H1 (cell line): ENCODE data around the gene LRRC74A. TPM values are rescaled to one million over a fixed set of nuclear protein-coding genes. Genes with fewer than 3 reads are reported as not detected.
A peak's percentile ranks its signal among the peaks of the same experiment; 100 is the strongest.

ENCODE experiments used
- CTCF ChIA-PET: fragments of 300-600 bp; sonication (Branson Sonifier 250); formaldehyde crosslinking; loops from one replicate; lab custom pipeline; 2021; ENCODE audit not compliant: partially characterized antibody; lab: Charles Lee
- POLR2A ChIA-PET: fragments of 300-600 bp; sonication (Branson Sonifier 250); formaldehyde crosslinking; loops from one replicate; lab custom pipeline; 2021; ENCODE audit warnings: inconsistent platforms; ENCODE audit not compliant: partially characterized antibody; lab: Charles Lee
- DNase-seq, 2 experiments: peaks; one replicate each; pipeline versions ENCODE4 v3.0.0 to v3.0.0-alpha.2; 2010 to 2022; ENCODE audit warnings: low spot score in 2 of 2, low read depth in 1 of 2, mixed read lengths in 1 of 2
- FAIRE-seq: peaks from 2 replicates; lab custom pipeline; 2011; peaks lifted over from hg19 to GRCh38; lab: Jason Lieb, UNC
- H2AFZ ChIP-seq: 2 replicates; pipeline ENCODE4 v1.8.1; 2012; ENCODE audit warnings: low read length, inconsistent platforms
- H2AK5ac ChIP-seq: 2 replicates; pipeline ENCODE4 v1.6.1; 2013; ENCODE audit warnings: low read depth, low read length
- H2BK120ac ChIP-seq: replicated peaks from 2 replicates; pipeline ENCODE3; 2013; ENCODE audit warnings: low read depth, low read length, inconsistent platforms
- H2BK12ac ChIP-seq: 2 replicates; pipeline ENCODE4 v1.6.1; 2013; ENCODE audit warnings: low read depth, low read length
- H2BK15ac ChIP-seq: 2 replicates; pipeline ENCODE4 v1.6.1; 2013; ENCODE audit warnings: low read length
- H2BK20ac ChIP-seq: 2 replicates; pipeline ENCODE4 v1.6.1; 2013; ENCODE audit warnings: low read length
- H2BK5ac ChIP-seq: 2 replicates; pipeline ENCODE4 v1.6.1; 2013; ENCODE audit warnings: low read depth, low read length
- H3K14ac ChIP-seq: 2 replicates; pipeline ENCODE4 v1.6.1; 2013; ENCODE audit warnings: inconsistent platforms; ENCODE audit not compliant: insufficient read length
- H3K18ac ChIP-seq: 2 replicates; pipeline ENCODE4 v1.6.1; 2013; ENCODE audit warnings: low read length; ENCODE audit errors: extremely low read depth
- H3K23ac ChIP-seq: 2 replicates; pipeline ENCODE4 v1.6.1; 2013; ENCODE audit warnings: inconsistent platforms; ENCODE audit not compliant: insufficient read length
- H3K23me2 ChIP-seq: 2 replicates; pipeline ENCODE4 v1.6.1; 2013; ENCODE audit warnings: low read depth, low read length
- H3K27ac ChIP-seq: 2 replicates; pipeline ENCODE4 v1.6.1; 2011; ENCODE audit warnings: low read depth, low read length, inconsistent platforms
- H3K27me3 ChIP-seq, 4 experiments: replicated peaks in 1 of 4; 1 replicate in 1 of 4; 2 replicates in 3 of 4; pipeline versions ENCODE4 v1.6.1 to v1.8.1; 2011 to 2013; ENCODE audit warnings: low read length in 3 of 4, mild to moderate bottlenecking in 3 of 4, inconsistent platforms in 2 of 4, mixed read lengths in 2 of 4, moderate library complexity in 1 of 4; ENCODE audit not compliant: control insufficient read depth in 3 of 4, insufficient read depth in 3 of 4; ENCODE audit errors: extremely low read depth in 1 of 4
- H3K36me3 ChIP-seq, 4 experiments: 2 replicates each; pipeline versions ENCODE4 v1.6.1 to v1.8.1; 2011 to 2013; ENCODE audit warnings: mild to moderate bottlenecking in 4 of 4, low read length in 3 of 4, moderate library complexity in 2 of 4, control low read depth in 1 of 4, inconsistent platforms in 1 of 4; ENCODE audit not compliant: insufficient read depth in 4 of 4, control insufficient read depth in 2 of 4
- H3K4ac ChIP-seq: replicated peaks from 2 replicates; pipeline ENCODE3; 2013; ENCODE audit warnings: low read length, low read depth, mixed read lengths, inconsistent platforms; ENCODE audit not compliant: insufficient read length
- H3K4me1 ChIP-seq, 4 experiments: replicated peaks in 1 of 4; 1 replicate in 1 of 4; 2 replicates in 3 of 4; pipeline versions ENCODE4 v1.6.1 to v1.8.1; 2011 to 2013; ENCODE audit warnings: low read length in 3 of 4, inconsistent platforms in 2 of 4, mixed read lengths in 1 of 4; ENCODE audit not compliant: insufficient read depth in 4 of 4, control insufficient read depth in 3 of 4
- H3K4me2 ChIP-seq, 2 experiments: 2 replicates each; pipeline versions ENCODE4 v1.6.1 to v1.8.1; 2011 to 2013; ENCODE audit warnings: low read depth in 2 of 2, low read length in 2 of 2, control low read depth in 1 of 2, inconsistent platforms in 1 of 2, mild to moderate bottlenecking in 1 of 2; ENCODE audit not compliant: insufficient read depth in 1 of 2
- H3K4me3 ChIP-seq, 4 experiments: fragments of 200-600, 300-600 bp in 1 of 4; sonication (generic), shearing (Covaris generic), sonication (Bioruptor Twin) in 1 of 4; 2 replicates each; pipeline versions ENCODE4 v1.5.1 to v1.8.1; 2011 to 2016; ENCODE audit warnings: low read length in 4 of 4, low read depth in 3 of 4, control low read depth in 2 of 4, inconsistent platforms in 2 of 4, mild to moderate bottlenecking in 2 of 4, mixed read lengths in 1 of 4, moderate library complexity in 1 of 4; ENCODE audit not compliant: insufficient read depth in 2 of 4; ENCODE audit errors: extremely low read depth in 1 of 4
- H3K56ac ChIP-seq: replicated peaks from 2 replicates; pipeline ENCODE3; 2013; ENCODE audit warnings: low read depth, mild to moderate bottlenecking, mixed read lengths, low read length, inconsistent platforms; ENCODE audit not compliant: insufficient read length
- H3K79me1 ChIP-seq: 2 replicates; pipeline ENCODE4 v1.6.1; 2013; ENCODE audit warnings: low read depth, low read length, control low read depth
- H3K79me2 ChIP-seq, 2 experiments: 2 replicates each; pipeline versions ENCODE4 v1.6.1 to v1.8.1; 2012 to 2013; ENCODE audit warnings: low read length in 2 of 2, mild to moderate bottlenecking in 2 of 2, inconsistent platforms in 1 of 2; ENCODE audit not compliant: insufficient read depth in 2 of 2, control insufficient read depth in 1 of 2
- H3K9ac ChIP-seq, 4 experiments: replicated peaks in 1 of 4; 1 replicate in 1 of 4; 2 replicates in 3 of 4; pipeline versions ENCODE4 v1.6.1 to v1.8.1; 2011 to 2013; ENCODE audit warnings: low read depth in 3 of 4, low read length in 3 of 4, control low read depth in 2 of 4, mild to moderate bottlenecking in 2 of 4, moderate library complexity in 2 of 4, inconsistent platforms in 1 of 4; ENCODE audit errors: extremely low read depth in 1 of 4
- H3K9me3 ChIP-seq, 2 experiments: 2 replicates each; pipeline versions ENCODE4 v1.6.1 to v1.8.1; 2012 to 2013; ENCODE audit warnings: mild to moderate bottlenecking in 2 of 2, moderate library complexity in 2 of 2, control low read depth in 1 of 2, inconsistent platforms in 1 of 2, low read depth in 1 of 2, low read length in 1 of 2, mixed read lengths in 1 of 2; ENCODE audit not compliant: insufficient read depth in 2 of 2
- H4K20me1 ChIP-seq, 2 experiments: replicated peaks in 1 of 2; 2 replicates each; pipeline versions ENCODE3 to v1.8.1; 2011 to 2013; ENCODE audit warnings: inconsistent platforms in 2 of 2, low read length in 2 of 2, mild to moderate bottlenecking in 1 of 2; ENCODE audit not compliant: insufficient read depth in 2 of 2, control insufficient read depth in 1 of 2
- H4K5ac ChIP-seq: 2 replicates; pipeline ENCODE4 v1.6.1; 2013; ENCODE audit warnings: low read length, low read depth, mixed read lengths, inconsistent platforms; ENCODE audit not compliant: insufficient read length
- H4K8ac ChIP-seq: 2 replicates; pipeline ENCODE4 v1.8.0; 2013; ENCODE audit warnings: mild to moderate bottlenecking, moderate library complexity, low read length, inconsistent platforms; ENCODE audit not compliant: insufficient read depth; ENCODE audit errors: extremely low read depth
- H4K91ac ChIP-seq: replicated peaks from 2 replicates; pipeline ENCODE3; 2013; ENCODE audit warnings: low read length, mixed read lengths, inconsistent platforms; ENCODE audit not compliant: insufficient read length
- CEBPB ChIP-seq: IDR thresholded peaks from 2 replicates; pipeline ENCODE4 v1.6.1; 2012; ENCODE audit warnings: low read depth, low read length
- CHD1 ChIP-seq: IDR thresholded peaks from 2 replicates; pipeline ENCODE4 v1.6.1; 2012; ENCODE audit warnings: low read depth, low read length, improper control_type of control experiment
- CREB1 ChIP-seq: IDR thresholded peaks from 2 replicates; pipeline ENCODE4 v1.6.1; 2012; ENCODE audit warnings: inconsistent platforms
- E2F6 ChIP-seq: IDR thresholded peaks from 2 replicates; pipeline ENCODE4 v1.6.1; 2012; ENCODE audit warnings: inconsistent platforms
- GTF2F1 ChIP-seq: IDR thresholded peaks from 2 replicates; pipeline ENCODE4 v1.6.1; 2012; ENCODE audit warnings: low read depth, low read length, improper control_type of control experiment, borderline replicate concordance
- JUND ChIP-seq: IDR thresholded peaks from 2 replicates; pipeline ENCODE4 v1.6.1; 2011; ENCODE audit warnings: mild to moderate bottlenecking, improper control_type of control experiment, low read length
- KDM1A ChIP-seq: fragments of 200-600, 300-600 bp; sonication (generic); IDR thresholded peaks from 2 replicates; pipeline ENCODE4 v1.7.1; 2016; ENCODE audit warnings: mild to moderate bottlenecking, low read length, borderline replicate concordance
- MAFK ChIP-seq: IDR thresholded peaks from 2 replicates; pipeline ENCODE4 v1.6.1; 2012; ENCODE audit warnings: low read depth, mild to moderate bottlenecking, improper control_type of control experiment, low read length
- RBBP5 ChIP-seq: IDR thresholded peaks from 2 replicates; pipeline ENCODE4 v1.7.1; 2012; ENCODE audit warnings: low read depth, mild to moderate bottlenecking, inconsistent platforms, low read length, moderate library complexity, borderline replicate concordance
- RFX5 ChIP-seq: IDR thresholded peaks from 2 replicates; pipeline ENCODE4 v1.6.1; 2011; ENCODE audit warnings: low read depth, low read length, improper control_type of control experiment, borderline replicate concordance
- SIN3A ChIP-seq, 2 experiments: IDR thresholded peaks in 1 of 2; conservative IDR thresholded peaks in 1 of 2; 2 replicates each; pipeline ENCODE4 v1.6.1; 2011 to 2012; ENCODE audit warnings: low read length in 2 of 2, improper control_type of control experiment in 1 of 2, low read depth in 1 of 2, mild to moderate bottlenecking in 1 of 2
- SP2 ChIP-seq: IDR thresholded peaks from 2 replicates; pipeline ENCODE4 v1.6.1; 2012; ENCODE audit warnings: mild to moderate bottlenecking, low read length, inconsistent platforms
- WGBS, 2 experiments: shearing (Covaris generic) in 1 of 2; methylation state at CpG; one replicate each; pipeline versions ENCODE4 v1.1.6 to v1.1.7; 2013 to 2015; ENCODE audit warnings: low lambda C conversion rate in 2 of 2, mixed read lengths in 2 of 2, inconsistent platforms in 1 of 2, low coverage in 1 of 2, missing lambda C conversion rate in 1 of 2; ENCODE audit not compliant: insufficient replicate concordance in 2 of 2, insufficient coverage in 1 of 2, insufficient read length in 1 of 2; ENCODE audit errors: extremely low coverage in 1 of 2, missing lambda C conversion rate in 1 of 2; 5-methylcytosine and 5-hydroxymethylcytosine counted together
- polyA plus RNA-seq, 7 experiments: library from polyadenylated mRNA; depleted of rRNA in 3 of 7; stranded (reverse) in 5 of 7; unstranded in 2 of 7; fragments of >200 nt in 5 of 7; fragments of 200-250 nt in 2 of 7; gene quantifications; 1 replicate in 5 of 7; 2 replicates in 1 of 7; 4 replicates in 1 of 7; pipeline versions ENCODE4 v1.2.1 to v1.2.3, GENCODE V29; 2011 to 2013; ENCODE audit warnings: missing spikeins in 2 of 7, mixed read lengths in 2 of 7
- total RNA-seq: library from RNA; stranded (reverse); fragmentation: NEBNext Ultra II Directional; extraction: Animal tissue kit (Norgen Biotek cat#: 25700); gene quantifications from 2 replicates; pipeline ENCODE4 v1.2.1, GENCODE V29; 2021

Gene LRRC74A
- total and polyA plus RNA-seq, 2 of the 8 experiments (the other 6 are each of a cell fraction or from before 2014, with no cell fraction given) = not detected

GRCh38 chr14:76918782-76919394 lies 92.7 kb downstream of the LRRC74A start:
- no peaks in the 10 kb centered on the region for H3K27me3 ChIP-seq
- H2AFZ ChIP-seq = no peak overlapping the region
- peak overlapping the region; percentile 60; the same call in 1 of the 2 replicates for H4K8ac ChIP-seq
- peak overlapping the region; percentile 86 for H2BK5ac ChIP-seq
- no peak overlapping the region for H3K14ac ChIP-seq
- H3K23ac ChIP-seq = no peak overlapping the region
- H2BK15ac ChIP-seq = peak overlapping the region; percentile 97
- peak overlapping the region; percentile 27 to 35; a peak in 2 of 4 replicates for H3K4me2 ChIP-seq
- peak overlapping the region; percentile 95 for H4K91ac ChIP-seq
- FAIRE-seq = no peak
- peak overlapping the region; percentile 8 for H4K5ac ChIP-seq
- POLR2A ChIA-PET = interaction anchor here (1.2 to 10.1 kb wide), 11 partner anchors 14 to 149 kb away, joined by 4 to 78 read pairs (median 7); partner anchors contain the start of gene IRF2BPL
- peak overlapping the region; percentile 100 for H2BK20ac ChIP-seq
- H3K79me1 ChIP-seq = no peaks in the 10 kb centered on the region
- peak overlapping the region; percentile 100 for H2BK12ac ChIP-seq
- no peak for DNase-seq
- H3K27ac ChIP-seq = peak overlapping the region; percentile 53; the same call in 1 of the 2 replicates
- H2AK5ac ChIP-seq = peak overlapping the region; percentile 98
- H3K79me2 ChIP-seq = no peaks in the 10 kb centered on the region
- H3K56ac ChIP-seq = peak overlapping the region; percentile 25
- H3K36me3 ChIP-seq = no peaks in the 10 kb centered on the region
- H3K9ac ChIP-seq = peak overlapping the region in 2 of 4 experiments; percentile 9 to 21; a peak in 2 of 7 replicates
- peak overlapping the region; percentile 28 for H3K4ac ChIP-seq
- peak overlapping the region; percentile 89 for H3K18ac ChIP-seq
- peaks cover 3% of the 10 kb centered on the region; the same call in 1 of the 2 replicates for H3K23me2 ChIP-seq
- no peaks in the 10 kb centered on the region for H3K9me3 ChIP-seq
- CTCF ChIA-PET = interaction anchor here (1.0 to 24.1 kb wide), 19 partner anchors 14 to 177 kb away, joined by 3 to 424 read pairs (median 108); no protein-coding TSS in a partner anchor
- peak overlapping the region; percentile 98 for H2BK120ac ChIP-seq
- H4K20me1 ChIP-seq = no peaks in the 10 kb centered on the region
- 0 out of 8 replicates have a peak overlapping the region, but pooled peaks of 1 of the 4 experiments have one; percentile 5 for H3K4me3 ChIP-seq
- H3K4me1 ChIP-seq = peaks cover 17 to 52% (median 41%) of the 10 kb centered on the region in 4 experiments
- 40% methylated on average over 17 of the region's 20 CpGs; no CpG with 5 or more reads in 1 of the 2 experiments for WGBS, 2 experiments
- TF ChIP-seq SIN3A (conservative IDR thresholded peaks at IDR 0.05 in 1 of 2, IDR thresholded peaks at IDR 0.05 in 1 of 2; ENCODE audit: low read depth in 1 of 2, low read length in 2 of 2) = no peak
- peak; percentile 47; the same call in 1 of the 2 replicates for TF ChIP-seq E2F6
- TF ChIP-seq JUND = peak; percentile 88
- TF ChIP-seq KDM1A = no peak
- TF ChIP-seq GTF2F1 = no peak
- TF ChIP-seq CEBPB = no peak
- no peak for TF ChIP-seq RFX5
- TF ChIP-seq MAFK = peak; percentile 84; the same call in 1 of the 2 replicates
- TF ChIP-seq CHD1 = no peak
- no peak for TF ChIP-seq SP2
- TF ChIP-seq RBBP5 = no peak
- TF ChIP-seq CREB1 = no peak
